SK-N-SH (cell line): Measurements from ENCODE around the gene SLC3A2. TPM values are rescaled to one million over a fixed set of nuclear protein-coding genes. Genes with fewer than 3 reads are reported as not detected.

Experiments
- CTCF ChIA-PET: fragments of 300-600, 350-600 bp; formaldehyde crosslinking; extraction: SDS; loops from one replicate; lab custom pipeline; 2021; lab: Yijun Ruan, JAX
- POLR2A ChIA-PET: fragments of 350-600 bp; sonication (Branson Sonifier 250); formaldehyde crosslinking; extraction: SDS; loops from one replicate; lab custom pipeline; 2020; ENCODE audit warnings: antibody characterized with exemption, inconsistent platforms; lab: Yijun Ruan, JAX
- DNase-seq: peaks from one replicate; pipeline ENCODE4 v3.0.0; 2012
- H2AFZ ChIP-seq: fragments of 200-600 bp; sonication (generic); 2 replicates; pipeline ENCODE4 v1.8.1; 2016; ENCODE audit warnings: antibody characterized with exemption, mild to moderate bottlenecking, low read depth
- H3F3A ChIP-seq: fragments of 200-600 bp; sonication (generic); replicated peaks from 2 replicates; pipeline ENCODE3; 2016; ENCODE audit warnings: antibody characterized with exemption, mild to moderate bottlenecking; ENCODE audit not compliant: insufficient read depth
- H3K27ac ChIP-seq, 2 experiments: fragments of 200-500 bp in 1 of 2; fragments of 200-600 bp in 1 of 2; sonication (Bioruptor generic) in 1 of 2; sonication (generic), shearing (Covaris generic) in 1 of 2; 2 replicates each; pipeline versions ENCODE4 v1.5.1 to v1.6.1; 2014 to 2016; ENCODE audit warnings: low read depth in 2 of 2, inconsistent platforms in 1 of 2, low read length in 1 of 2, mild to moderate bottlenecking in 1 of 2, mixed read lengths in 1 of 2
- H3K27me3 ChIP-seq: fragments of 200-600 bp; sonication (generic), shearing (Covaris generic); 2 replicates; pipeline ENCODE4 v1.6.1; 2016; ENCODE audit warnings: mixed run types; ENCODE audit not compliant: insufficient read depth
- H3K36me3 ChIP-seq, 2 experiments: fragments of 200-500 bp in 1 of 2; fragments of 200-600 bp in 1 of 2; sonication (Bioruptor generic) in 1 of 2; sonication (generic) in 1 of 2; replicated peaks in 1 of 2; 2 replicates each; pipeline versions ENCODE3 to v1.5.1; 2014 to 2016; ENCODE audit warnings: low read length in 1 of 2, mild to moderate bottlenecking in 1 of 2; ENCODE audit not compliant: insufficient read depth in 2 of 2, control insufficient read depth in 1 of 2
- H3K4me1 ChIP-seq, 2 experiments: fragments of 200-500 bp in 1 of 2; fragments of 200-600 bp in 1 of 2; sonication (Bioruptor generic) in 1 of 2; sonication (generic), shearing (Covaris generic) in 1 of 2; 2 replicates each; pipeline versions ENCODE4 v1.5.1 to v1.6.1; 2014 to 2016; ENCODE audit warnings: low read depth in 1 of 2, low read length in 1 of 2, mixed run types in 1 of 2; ENCODE audit not compliant: insufficient read depth in 2 of 2, control insufficient read depth in 1 of 2
- H3K4me2 ChIP-seq: fragments of 200-600 bp; sonication (generic), shearing (Covaris generic); 2 replicates; pipeline ENCODE4 v1.6.1; 2017; ENCODE audit warnings: mixed run types
- H3K4me3 ChIP-seq, 2 experiments: fragments of 200-500 bp in 1 of 2; fragments of 200-600 bp in 1 of 2; sonication (Bioruptor generic) in 1 of 2; sonication (generic), shearing (Covaris generic) in 1 of 2; 2 replicates each; pipeline versions ENCODE4 v1.5.1 to v1.8.1; 2014 to 2016; ENCODE audit warnings: low read depth in 2 of 2, inconsistent platforms in 1 of 2, low read length in 1 of 2, mild to moderate bottlenecking in 1 of 2, mixed read lengths in 1 of 2, moderate library complexity in 1 of 2
- H3K79me2 ChIP-seq: fragments of 200-600 bp; sonication (generic); 2 replicates; pipeline ENCODE4 v1.8.1; 2017; ENCODE audit warnings: mild to moderate bottlenecking; ENCODE audit not compliant: insufficient read depth
- H3K9ac ChIP-seq: fragments of 200-600 bp; sonication (generic); 2 replicates; pipeline ENCODE4 v1.6.1; 2017; ENCODE audit warnings: mixed run types
- H3K9me2 ChIP-seq: fragments of 200-600 bp; sonication (generic); 2 replicates; pipeline ENCODE4 v1.6.1; 2017; ENCODE audit warnings: mixed run types
- H3K9me3 ChIP-seq: fragments of 200-600 bp; sonication (generic); 2 replicates; pipeline ENCODE4 v1.6.1; 2017; ENCODE audit warnings: mixed run types, mild to moderate bottlenecking, moderate library complexity
- H4K20me1 ChIP-seq: fragments of 200-600 bp; sonication (generic); 2 replicates; pipeline ENCODE4 v1.6.1; 2017; ENCODE audit warnings: mild to moderate bottlenecking, mixed run types; ENCODE audit not compliant: insufficient read depth
- CHD2 ChIP-seq: fragments of 150-350 bp; IDR thresholded peaks from 2 replicates; pipeline ENCODE4 v1.6.1; 2018; ENCODE audit warnings: low read length; ENCODE audit not compliant: partially characterized antibody
- ELF1 ChIP-seq: IDR thresholded peaks from 2 replicates; pipeline ENCODE4 v1.4.0; 2012
- EP300 ChIP-seq, 2 experiments: IDR thresholded peaks; 2 replicates each; pipeline versions ENCODE4 v1.4.0 to v1.6.1; 2012; ENCODE audit warnings: borderline replicate concordance in 1 of 2, low read depth in 1 of 2, low read length in 1 of 2
- FOSL2 ChIP-seq: IDR thresholded peaks from 2 replicates; pipeline ENCODE4 v1.4.0; 2012; ENCODE audit warnings: low read depth, mild to moderate bottlenecking, moderate library complexity, borderline replicate concordance
- FOXJ3 ChIP-seq: sonication (generic); formaldehyde crosslinking; IDR thresholded peaks from 2 replicates; pipeline ENCODE4 v1.5.1; 2020; ENCODE audit warnings: mild to moderate bottlenecking, missing genetic modification reagents
- GATA2 ChIP-seq: sonication (generic); formaldehyde crosslinking; IDR thresholded peaks from 2 replicates; pipeline ENCODE4 v1.5.0; 2020; ENCODE audit warnings: mild to moderate bottlenecking, missing genetic modification reagents
- MAX ChIP-seq: IDR thresholded peaks from 2 replicates; pipeline ENCODE4 v1.4.0; 2012; ENCODE audit warnings: low read depth
- MEF2A ChIP-seq: IDR thresholded peaks from 2 replicates; pipeline ENCODE4 v1.4.0; 2012; ENCODE audit warnings: low read depth, borderline replicate concordance
- MXI1 ChIP-seq: IDR thresholded peaks from 2 replicates; pipeline ENCODE4 v1.6.1; 2012; ENCODE audit warnings: mild to moderate bottlenecking, low read depth, low read length, improper control_type of control experiment
- PBX3 ChIP-seq: IDR thresholded peaks from 2 replicates; pipeline ENCODE4; 2012
- RAD21 ChIP-seq: IDR thresholded peaks from 2 replicates; pipeline ENCODE4 v1.6.1; 2012; ENCODE audit warnings: mild to moderate bottlenecking, low read length
- RCOR1 ChIP-seq: fragments of 150-350 bp; IDR thresholded peaks from 2 replicates; pipeline ENCODE4 v1.6.1; 2017; ENCODE audit warnings: antibody characterized with exemption, low read length
- TAF1 ChIP-seq: IDR thresholded peaks from 2 replicates; pipeline ENCODE4 v1.6.1; 2012; ENCODE audit warnings: low read depth, mild to moderate bottlenecking, low read length, moderate library complexity, borderline replicate concordance
- USF2 ChIP-seq: fragments of 150-350 bp; IDR thresholded peaks from 2 replicates; pipeline ENCODE4 v1.6.1; 2017; ENCODE audit warnings: antibody characterized with exemption, low read length, low read depth, borderline replicate concordance
- YY1 ChIP-seq: IDR thresholded peaks from 2 replicates; pipeline ENCODE4 v1.4.0; 2012; ENCODE audit warnings: low read depth, mild to moderate bottlenecking
- ZBTB33 ChIP-seq: IDR thresholded peaks from 2 replicates; pipeline ENCODE4 v1.4.0; 2012; ENCODE audit warnings: low read depth, borderline replicate concordance
- WGBS: methylation state at CpG from one replicate; pipeline ENCODE4 v1.1.6; 2017; ENCODE audit warnings: low lambda C conversion rate; 5-methylcytosine and 5-hydroxymethylcytosine counted together
- polyA plus RNA-seq, 3 experiments: library from polyadenylated mRNA; depleted of rRNA; stranded (reverse); fragments of >200 nt; gene quantifications; 2 replicates each; pipeline ENCODE4 v1.2.3, GENCODE V29; 2012
- TF ChIP-seq, protein P1 (sequence below): IDR thresholded peaks from 2 replicates; pipeline ENCODE4 v1.4.0; 2012; ENCODE audit warnings: low read depth, borderline replicate concordance
- TF ChIP-seq, protein P2 (sequence below): fragments of 200-600 bp; sonication (generic); IDR thresholded peaks from 2 replicates; pipeline ENCODE4 v1.6.1; 2017; ENCODE audit warnings: antibody characterized with exemption, mild to moderate bottlenecking, moderate library complexity
- TF ChIP-seq, protein P3 (sequence below): fragments of 150-350 bp; IDR thresholded peaks from 2 replicates; pipeline ENCODE4 v1.6.1; 2016; ENCODE audit warnings: mild to moderate bottlenecking, low read depth, low read length

The SLC3A2 gene
- polyA plus RNA-seq, 1 of the 3 experiments (the other 2 are of a cell fraction), result 308 TPM

DNA sequence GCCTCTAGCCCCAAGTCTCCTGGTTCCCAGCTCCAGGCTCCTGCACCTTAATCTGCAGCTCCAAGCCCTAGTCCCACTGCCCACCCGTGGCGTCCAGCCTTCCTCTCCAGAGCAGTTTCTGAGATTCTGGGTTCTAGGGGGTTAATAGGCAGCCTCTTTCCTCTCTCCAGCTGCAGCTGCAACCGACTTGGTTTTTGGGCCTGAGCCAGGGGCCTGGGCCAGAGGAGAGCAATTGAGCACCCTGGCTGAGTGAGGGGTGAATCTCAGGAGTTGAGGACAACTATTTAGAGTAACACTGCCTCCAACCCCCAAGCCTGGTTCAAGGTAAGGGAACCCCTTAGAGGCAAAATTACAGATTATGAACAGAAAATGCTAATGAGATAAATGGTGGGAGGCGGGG, 49.5 kb downstream of the SLC3A2 start:
- Histone ChIP-seq H3K4me1 (peaks cover 0 to 28% of the 10 kb centered on the region in 2 experiments; a peak in 1 of 4 replicates), H3K36me3 (no peaks in the 10 kb centered on the region), H3F3A (no peaks in the 10 kb centered on the region), H3K9ac (no peak overlapping the region), H3K4me3 (no peak overlapping the region), H3K27ac (no peak overlapping the region), H3K9me3 (no peaks in the 10 kb centered on the region), H3K79me2 (no peaks in the 10 kb centered on the region), H2AFZ (no peak overlapping the region), H3K27me3 (no peaks in the 10 kb centered on the region), H4K20me1 (no peaks in the 10 kb centered on the region), H3K9me2 (no peaks in the 10 kb centered on the region), H3K4me2 (no peak overlapping the region)
- 23% methylated on average over 4 of the region's 4 CpGs for WGBS
- POLR2A ChIA-PET, result no interaction called here
- peak; percentile 63 for DNase-seq
- CTCF ChIA-PET, result interaction anchor here (1.0 to 6.9 kb wide), 7 partner anchors 11 to 105 kb away, joined by 4 to 54 read pairs (median 6); no protein-coding TSS in a partner anchor
- TF ChIP-seq FOXJ3 (no peak), RAD21 (peak; percentile 20; the same call in 1 of the 2 replicates), USF2 (no peak), YY1 (no peak), MEF2A (no peak), MXI1 (no peak), EP300 (IDR thresholded peaks at IDR 0.05; ENCODE audit: borderline replicate concordance in 1 of 2, low read depth in 1 of 2, low read length in 1 of 2) (no peak), FOSL2 (no peak)

DNA sequence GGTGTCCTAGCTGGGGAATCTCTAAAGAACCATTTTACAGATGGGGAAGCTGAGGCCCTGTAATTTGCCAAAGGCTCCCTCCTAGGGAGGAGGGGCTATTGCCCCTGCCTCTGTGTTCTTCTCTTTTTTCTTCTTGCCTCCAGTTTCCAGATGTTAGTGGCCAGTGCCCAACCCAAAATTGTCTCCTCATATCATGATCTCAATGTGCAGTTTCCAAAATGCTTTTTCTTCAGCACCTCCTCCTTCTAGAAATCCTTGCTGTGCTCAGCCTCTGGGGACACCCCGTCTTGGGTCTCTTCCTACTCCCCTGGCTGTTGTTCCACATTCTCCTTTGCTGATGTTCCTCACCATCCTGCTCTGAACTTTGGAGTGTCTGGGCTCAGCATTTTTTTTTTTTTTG, 50.0 kb downstream of the SLC3A2 start:
- ChIA-PET CTCF (interaction anchor here (1.0 to 6.9 kb wide), 5 partner anchors 11 to 93 kb away, joined by 4 to 54 read pairs (median 21); no protein-coding TSS in a partner anchor), POLR2A (no interaction called here)
- H3K36me3 ChIP-seq, result no peaks in the 10 kb centered on the region
- no peaks in the 10 kb centered on the region for H3K27me3 ChIP-seq
- no peak overlapping the region for H3K27ac ChIP-seq
- H2AFZ ChIP-seq, result no peak overlapping the region
- whole genome bisulfite sequencing, result 46% methylated on average over 1 of the region's 1 CpG
- H3K79me2 ChIP-seq, result no peaks in the 10 kb centered on the region
- no peak overlapping the region for H3K9ac ChIP-seq
- H3K9me3 ChIP-seq, result no peaks in the 10 kb centered on the region
- H3K4me3 ChIP-seq, result no peak overlapping the region
- no peaks in the 10 kb centered on the region for H4K20me1 ChIP-seq
- no peaks in the 10 kb centered on the region for H3K9me2 ChIP-seq
- no peak overlapping the region for H3K4me2 ChIP-seq
- H3F3A ChIP-seq, result no peaks in the 10 kb centered on the region
- peaks cover 0 to 28% of the 10 kb centered on the region in 2 experiments; a peak in 1 of 4 replicates for H3K4me1 ChIP-seq
- DNase-seq, result no peak
- no peak for TF ChIP-seq CHD2
- TF ChIP-seq ELF1, result no peak
- TF ChIP-seq ZBTB33, result no peak
- no peak for TF ChIP-seq TAF1
- TF ChIP-seq, protein P1, sequence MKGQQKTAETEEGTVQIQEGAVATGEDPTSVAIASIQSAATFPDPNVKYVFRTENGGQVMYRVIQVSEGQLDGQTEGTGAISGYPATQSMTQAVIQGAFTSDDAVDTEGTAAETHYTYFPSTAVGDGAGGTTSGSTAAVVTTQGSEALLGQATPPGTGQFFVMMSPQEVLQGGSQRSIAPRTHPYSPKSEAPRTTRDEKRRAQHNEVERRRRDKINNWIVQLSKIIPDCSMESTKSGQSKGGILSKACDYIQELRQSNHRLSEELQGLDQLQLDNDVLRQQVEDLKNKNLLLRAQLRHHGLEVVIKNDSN, result no peak
- TF ChIP-seq, protein P2, sequence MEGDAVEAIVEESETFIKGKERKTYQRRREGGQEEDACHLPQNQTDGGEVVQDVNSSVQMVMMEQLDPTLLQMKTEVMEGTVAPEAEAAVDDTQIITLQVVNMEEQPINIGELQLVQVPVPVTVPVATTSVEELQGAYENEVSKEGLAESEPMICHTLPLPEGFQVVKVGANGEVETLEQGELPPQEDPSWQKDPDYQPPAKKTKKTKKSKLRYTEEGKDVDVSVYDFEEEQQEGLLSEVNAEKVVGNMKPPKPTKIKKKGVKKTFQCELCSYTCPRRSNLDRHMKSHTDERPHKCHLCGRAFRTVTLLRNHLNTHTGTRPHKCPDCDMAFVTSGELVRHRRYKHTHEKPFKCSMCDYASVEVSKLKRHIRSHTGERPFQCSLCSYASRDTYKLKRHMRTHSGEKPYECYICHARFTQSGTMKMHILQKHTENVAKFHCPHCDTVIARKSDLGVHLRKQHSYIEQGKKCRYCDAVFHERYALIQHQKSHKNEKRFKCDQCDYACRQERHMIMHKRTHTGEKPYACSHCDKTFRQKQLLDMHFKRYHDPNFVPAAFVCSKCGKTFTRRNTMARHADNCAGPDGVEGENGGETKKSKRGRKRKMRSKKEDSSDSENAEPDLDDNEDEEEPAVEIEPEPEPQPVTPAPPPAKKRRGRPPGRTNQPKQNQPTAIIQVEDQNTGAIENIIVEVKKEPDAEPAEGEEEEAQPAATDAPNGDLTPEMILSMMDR, result no peak
- TF ChIP-seq RAD21, result no peak
- TF ChIP-seq GATA2, result no peak
- no peak for TF ChIP-seq EP300 (IDR thresholded peaks at IDR 0.05; ENCODE audit: borderline replicate concordance in 1 of 2, low read depth in 1 of 2, low read length in 1 of 2)
- TF ChIP-seq, protein P3, sequence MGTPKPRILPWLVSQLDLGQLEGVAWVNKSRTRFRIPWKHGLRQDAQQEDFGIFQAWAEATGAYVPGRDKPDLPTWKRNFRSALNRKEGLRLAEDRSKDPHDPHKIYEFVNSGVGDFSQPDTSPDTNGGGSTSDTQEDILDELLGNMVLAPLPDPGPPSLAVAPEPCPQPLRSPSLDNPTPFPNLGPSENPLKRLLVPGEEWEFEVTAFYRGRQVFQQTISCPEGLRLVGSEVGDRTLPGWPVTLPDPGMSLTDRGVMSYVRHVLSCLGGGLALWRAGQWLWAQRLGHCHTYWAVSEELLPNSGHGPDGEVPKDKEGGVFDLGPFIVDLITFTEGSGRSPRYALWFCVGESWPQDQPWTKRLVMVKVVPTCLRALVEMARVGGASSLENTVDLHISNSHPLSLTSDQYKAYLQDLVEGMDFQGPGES, result no peak
- no peak for TF ChIP-seq MAX
- no peak for TF ChIP-seq RCOR1
- no peak for TF ChIP-seq PBX3
- no peak for TF ChIP-seq FOSL2
- no peak for TF ChIP-seq MEF2A
